RPMI8226 (cell line): ENCODE data around the gene FCHSD1.

Source experiments
- DNase-seq: peaks from one replicate; pipeline ENCODE4 v3.0.0-alpha.2; 2015

The FCHSD1 gene

DNA sequence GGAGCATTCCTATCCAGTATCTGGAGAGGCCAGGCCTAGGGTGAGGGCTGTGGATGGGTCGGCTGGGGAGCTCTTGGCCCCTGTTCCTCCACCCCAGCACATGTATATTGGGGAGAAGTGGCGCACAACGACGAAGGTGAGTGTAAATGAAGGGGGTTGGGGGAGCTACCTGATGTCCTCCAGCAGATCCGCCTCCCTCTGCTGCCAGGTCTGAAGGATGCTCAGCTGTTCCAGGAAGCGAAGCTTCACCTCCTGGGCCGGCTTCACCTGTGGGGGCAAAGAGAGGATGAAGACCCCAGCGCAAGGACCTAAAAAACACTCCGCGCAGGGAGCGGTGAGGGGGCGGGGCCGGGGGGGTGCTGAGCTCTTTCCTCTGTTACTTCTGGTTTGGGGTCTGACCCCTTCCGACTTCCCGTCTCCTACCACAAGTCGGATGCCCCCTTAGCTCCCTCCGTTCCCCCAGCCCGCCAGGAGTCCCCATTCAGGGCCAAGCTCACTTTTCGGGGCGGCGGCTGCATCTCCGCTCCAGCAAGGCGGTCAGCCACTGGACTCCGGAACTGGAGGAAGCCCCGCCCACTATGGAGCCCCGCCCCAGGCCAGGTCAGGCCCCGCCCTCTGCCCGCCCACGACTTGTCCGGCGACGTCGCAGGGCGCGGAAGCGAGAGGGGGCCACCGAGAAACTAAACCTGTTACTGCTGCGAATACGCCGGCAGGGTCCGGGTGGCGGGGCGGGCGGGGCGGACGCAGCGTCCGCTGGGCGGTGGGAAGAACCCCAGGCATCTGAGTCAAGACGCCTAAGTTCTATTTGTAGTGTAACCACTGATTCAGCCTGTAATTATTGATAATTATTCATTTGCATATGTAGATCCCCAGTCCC is at the start of gene FCHSD1:
FCHSD1 (minus strand) TSS at position 568 of the 877 bp plus-strand sequence; CDS start at position 518, 50 bp downstream.
- DNase-seq, result peak; percentile 80

DNA sequence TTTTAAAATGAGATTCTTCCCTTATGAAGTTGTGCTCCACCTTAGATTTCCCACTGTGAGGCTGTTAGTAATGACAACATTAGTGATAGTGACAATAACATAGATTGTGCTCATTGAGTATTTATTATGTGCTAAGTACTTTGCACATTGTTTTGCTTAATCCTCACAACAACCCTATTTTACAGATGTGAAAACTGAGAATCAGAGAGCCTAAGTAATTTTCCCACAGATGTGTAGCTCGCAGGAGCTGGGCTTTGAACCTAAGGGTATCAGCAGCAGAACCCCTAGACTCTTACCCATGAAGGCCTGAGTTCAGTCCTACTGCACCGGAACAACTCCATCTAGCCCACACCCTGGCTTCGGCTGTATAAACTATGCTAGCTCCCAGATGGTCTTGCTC is 46.4 kb upstream of the FCHSD1 start:
- DNase-seq, result no peak

DNA sequence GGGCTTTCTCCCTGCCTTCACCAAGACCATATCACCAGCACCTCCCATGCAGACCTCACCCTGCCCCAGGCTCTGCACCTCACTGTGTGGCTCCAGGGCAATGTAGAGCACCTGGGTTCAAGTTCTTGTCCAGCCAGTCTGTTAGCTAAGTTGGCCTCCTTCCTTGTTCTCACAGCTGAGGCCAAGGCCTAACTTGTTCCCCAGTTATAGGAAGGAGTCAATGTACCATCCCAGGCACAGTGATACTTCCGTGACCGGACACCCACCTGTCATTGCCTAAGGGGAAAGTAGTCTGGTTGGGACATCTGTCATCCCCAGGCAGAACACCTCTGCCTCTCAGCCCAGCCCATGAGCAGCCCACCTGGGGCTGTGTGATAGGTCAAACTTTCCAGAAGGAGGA is 45.2 kb upstream of the FCHSD1 start:
- peak; percentile 46 for DNase-seq

DNA sequence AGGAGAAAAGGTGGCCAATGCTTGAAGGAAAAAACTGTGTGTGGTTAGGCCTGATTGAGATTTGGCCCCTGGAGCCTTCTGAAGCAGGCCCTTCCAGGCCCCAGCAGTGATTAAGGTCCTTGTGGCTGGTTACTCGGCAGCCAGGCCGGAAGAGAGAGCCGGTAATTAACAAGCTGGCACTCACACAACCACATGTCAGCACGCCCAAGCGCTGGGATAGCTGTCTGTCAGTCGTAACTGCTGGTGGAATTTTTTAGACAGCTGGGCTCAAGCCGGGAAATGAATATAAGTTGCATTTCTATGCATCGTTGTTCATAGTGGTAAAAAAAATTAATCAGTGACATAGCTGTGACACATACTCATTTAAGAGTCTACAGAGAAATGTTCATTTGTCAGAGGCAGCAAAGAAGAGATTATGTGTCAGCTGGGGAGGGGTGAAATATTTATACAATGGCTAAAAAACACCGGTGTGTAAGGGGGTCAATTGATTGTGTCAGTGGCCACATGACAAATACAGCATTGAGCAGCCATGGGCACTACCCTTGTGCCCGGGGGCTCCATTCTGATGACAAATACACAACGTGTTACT is 44.5 kb upstream of the FCHSD1 start:
- DNase-seq, result peak; percentile 89

DNA sequence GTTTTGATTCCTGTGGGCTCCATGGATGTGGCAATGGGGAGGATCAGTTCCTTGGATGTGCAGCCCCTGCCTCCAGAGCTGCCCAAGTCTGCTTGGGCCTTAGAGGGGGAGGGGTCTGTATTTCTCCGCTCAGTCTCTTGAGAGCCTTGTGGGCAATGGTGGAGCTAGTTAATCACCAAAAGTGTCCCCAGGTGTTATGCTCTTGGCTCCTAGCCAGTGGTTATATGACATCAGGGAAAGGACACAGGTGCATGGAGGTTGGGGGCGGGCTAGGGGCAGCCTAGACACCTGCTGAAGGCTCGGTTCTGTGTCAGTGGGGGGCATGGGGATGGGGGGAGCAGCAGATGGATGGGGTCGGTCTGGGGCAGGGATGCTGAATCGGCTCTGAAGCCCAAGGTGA is 43.3 kb upstream of the FCHSD1 start:
- DNase-seq, result peak; percentile 92

DNA sequence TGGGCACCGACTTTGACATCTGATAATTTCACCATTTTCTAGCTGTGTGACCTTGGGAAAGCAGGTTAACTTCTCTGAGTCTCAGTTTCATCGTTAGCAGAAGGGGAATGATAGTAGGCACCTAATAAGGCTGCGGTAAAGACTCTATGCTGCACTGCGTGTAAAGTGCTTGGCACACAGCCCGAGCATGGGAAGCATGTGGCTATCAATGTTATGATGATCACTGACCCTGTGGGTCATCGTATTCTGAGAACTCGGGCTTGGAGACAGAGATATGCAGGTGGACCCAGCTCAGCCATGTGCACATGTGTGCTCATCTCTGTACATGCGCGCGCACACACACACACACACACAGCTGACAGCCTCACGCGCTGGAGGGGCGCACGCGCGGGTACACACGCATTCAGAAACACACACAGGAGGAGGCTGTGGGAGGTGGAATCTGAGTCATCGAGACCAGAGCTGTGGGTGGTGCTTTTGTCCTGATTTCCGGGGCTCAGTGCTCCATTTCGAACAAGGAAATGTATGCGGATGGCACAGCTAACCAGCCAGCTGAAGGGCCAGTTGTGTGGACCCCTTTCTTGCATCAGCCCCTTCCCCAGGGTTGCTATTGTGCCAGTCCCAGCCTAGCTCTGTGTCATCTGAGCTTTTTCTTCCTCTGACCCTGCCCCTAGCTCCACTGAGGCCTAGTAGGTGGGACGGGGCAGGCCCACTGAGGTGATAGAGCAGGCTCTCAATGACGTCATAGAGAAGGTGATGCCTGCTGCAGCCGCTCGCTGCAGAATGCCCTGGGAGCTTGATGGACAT is 41.9 kb upstream of the FCHSD1 start:
- DNase-seq, result peak; percentile 15

DNA sequence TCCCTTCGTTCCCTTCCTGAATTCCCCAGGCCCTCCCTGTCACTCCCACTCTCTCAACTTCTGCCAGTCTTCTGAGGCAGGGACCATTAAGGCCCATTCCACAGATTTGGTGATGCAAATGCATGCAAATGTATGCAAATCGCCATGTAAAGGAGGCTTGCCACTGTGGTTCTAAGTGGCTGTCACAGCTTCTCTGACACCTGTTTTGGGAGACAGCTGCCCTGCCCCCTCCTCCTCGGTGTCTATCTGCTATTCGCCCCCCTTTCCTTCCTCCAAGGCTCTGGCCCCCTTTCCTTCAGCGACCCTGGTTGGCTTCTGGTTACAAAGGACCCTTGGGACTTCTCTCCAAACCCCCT is 41.3 kb upstream of the FCHSD1 start:
- DNase-seq, result no peak

DNA sequence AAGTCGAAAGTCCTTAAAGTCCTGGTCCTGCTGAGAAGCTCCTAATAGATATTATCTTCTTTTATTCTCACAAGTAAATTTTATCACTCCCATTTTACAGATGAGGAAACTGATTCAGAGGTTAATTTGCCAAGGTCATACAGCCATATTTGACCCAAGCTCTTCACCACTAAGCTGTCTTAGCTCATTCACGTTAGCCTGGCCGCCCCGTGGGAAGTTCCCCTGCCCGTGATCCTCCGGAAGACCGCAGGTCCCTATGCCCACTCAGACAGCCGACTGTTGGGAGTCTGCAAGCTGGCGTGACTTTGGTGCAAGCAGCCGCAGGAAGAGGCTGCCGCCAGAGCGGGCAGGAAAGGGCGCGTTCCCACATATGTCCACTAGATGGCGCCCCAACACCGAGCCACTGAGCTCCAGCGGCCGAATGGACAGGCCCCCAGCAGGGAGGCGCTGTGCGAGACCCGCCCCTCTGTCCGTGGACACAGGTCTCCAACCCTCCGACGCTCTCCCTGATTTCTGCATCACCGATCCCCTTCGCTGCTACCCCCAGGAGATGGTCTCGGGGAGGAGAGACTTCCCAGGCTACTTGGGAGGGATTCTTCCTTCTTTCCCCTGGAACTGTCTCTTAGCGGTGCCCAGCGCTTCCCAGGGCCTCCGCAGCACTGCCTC is 40.8 kb upstream of the FCHSD1 start:
- peak; percentile 84 for DNase-seq

DNA sequence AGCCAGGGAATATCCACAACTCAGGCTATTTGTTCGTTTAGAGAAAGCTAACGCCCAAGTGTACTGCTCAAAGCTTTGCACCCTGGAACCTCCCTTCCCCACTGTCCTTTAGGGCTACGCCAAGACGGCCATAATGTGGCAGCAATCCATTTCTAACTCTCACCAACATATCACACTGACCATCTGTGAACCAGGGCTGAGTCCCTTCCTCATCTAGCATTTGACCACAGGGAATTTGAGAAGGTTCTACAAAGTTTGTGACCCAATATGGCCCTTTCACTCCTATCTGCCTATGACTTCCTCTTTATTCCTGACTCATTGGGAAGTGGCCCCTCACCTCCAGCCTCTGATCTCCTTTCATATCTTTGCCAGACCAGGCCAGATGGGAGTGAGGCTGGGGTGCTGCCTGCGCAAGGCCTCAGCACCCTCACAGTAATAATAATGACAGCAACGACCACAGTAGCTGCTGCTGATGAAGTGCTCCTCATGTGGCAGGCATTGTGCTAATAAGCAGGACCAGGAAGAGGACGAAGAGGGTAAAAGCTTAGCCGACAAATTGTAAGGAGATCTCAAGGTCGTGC is 40.2 kb upstream of the FCHSD1 start:
- DNase-seq, result no peak

DNA sequence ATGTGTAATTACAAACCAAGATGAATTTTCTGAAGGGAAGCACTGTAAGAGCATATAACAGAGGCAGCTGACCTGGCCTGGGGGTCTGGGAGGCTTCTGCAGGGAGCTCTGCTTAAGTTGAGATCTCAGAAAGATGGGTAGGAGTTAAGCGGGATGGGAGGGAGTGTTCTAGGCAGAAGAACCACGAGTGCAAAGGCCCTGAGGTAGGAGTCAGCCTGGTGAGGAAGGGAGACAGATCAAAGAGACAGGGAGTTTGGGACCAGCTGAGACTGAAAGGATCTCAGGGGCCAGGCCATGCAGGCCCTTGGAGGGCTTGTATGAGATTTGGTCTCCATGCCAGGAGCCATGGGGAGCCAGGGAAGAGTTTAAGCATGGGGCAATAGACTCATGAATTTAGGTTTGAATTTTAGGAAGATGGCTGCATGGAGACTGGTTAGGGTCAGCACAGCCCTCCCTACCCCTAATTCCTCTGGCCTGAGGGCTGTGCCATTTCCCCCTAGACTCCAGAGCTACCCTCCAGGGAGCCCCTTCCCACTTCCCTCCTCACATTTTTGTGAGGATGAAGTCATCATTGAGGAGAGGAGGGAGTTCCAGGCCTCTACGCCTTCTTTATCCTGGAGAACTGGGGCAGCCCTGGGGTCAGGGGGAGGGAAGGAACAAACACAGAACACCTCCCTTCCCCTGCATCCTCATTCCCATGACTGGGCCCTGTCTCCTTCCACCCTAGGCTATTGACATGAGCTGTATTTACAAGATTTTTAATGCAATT is 35.6 kb upstream of the FCHSD1 start:
- DNase-seq, result no peak

DNA sequence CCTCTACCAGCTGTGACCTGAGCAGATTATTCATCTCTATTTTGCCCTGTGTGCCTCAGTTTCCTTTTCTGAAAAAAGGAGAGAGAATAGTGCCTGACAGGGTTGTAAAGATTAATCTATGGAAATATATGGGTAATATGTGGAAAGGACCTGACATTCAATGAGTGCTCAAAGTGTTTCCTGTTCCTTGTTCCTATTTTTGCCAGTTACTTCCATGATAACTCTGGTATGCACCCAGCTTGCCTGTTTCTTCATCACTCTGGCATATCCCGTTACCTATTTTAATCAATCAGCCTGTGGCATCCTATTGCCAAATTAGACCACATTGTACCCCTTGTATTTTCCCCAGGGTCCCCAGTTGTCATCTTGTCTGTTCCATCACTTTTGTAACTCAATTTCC is 34.4 kb upstream of the FCHSD1 start:
- DNase-seq, result no peak

DNA sequence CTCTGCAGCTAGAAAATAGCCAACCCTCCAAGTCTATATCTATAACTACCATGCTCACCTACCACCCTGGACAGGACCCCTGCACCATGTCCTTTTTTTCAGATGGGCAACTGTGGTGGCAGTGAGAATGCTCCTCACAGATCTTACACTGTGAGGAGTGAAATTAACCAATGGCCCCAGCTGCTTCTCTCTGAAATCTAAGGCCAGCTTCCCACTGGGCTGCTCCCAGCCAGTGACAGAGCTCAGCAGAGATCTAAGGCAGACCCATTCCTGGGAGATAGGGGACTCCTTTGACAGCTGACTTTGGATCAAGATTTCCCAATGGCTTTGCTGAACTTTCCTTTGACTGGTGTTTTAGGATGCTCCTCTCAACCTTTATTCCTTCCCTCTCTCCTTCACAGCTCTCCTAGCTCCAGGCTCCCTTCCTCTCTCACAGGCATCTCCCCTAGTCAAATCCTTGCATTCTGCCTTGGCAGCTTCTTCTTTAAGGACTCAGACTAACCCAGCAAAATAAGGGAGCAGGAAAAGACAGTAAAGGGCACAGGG is 32.5 kb upstream of the FCHSD1 start:
- no peak for DNase-seq

DNA sequence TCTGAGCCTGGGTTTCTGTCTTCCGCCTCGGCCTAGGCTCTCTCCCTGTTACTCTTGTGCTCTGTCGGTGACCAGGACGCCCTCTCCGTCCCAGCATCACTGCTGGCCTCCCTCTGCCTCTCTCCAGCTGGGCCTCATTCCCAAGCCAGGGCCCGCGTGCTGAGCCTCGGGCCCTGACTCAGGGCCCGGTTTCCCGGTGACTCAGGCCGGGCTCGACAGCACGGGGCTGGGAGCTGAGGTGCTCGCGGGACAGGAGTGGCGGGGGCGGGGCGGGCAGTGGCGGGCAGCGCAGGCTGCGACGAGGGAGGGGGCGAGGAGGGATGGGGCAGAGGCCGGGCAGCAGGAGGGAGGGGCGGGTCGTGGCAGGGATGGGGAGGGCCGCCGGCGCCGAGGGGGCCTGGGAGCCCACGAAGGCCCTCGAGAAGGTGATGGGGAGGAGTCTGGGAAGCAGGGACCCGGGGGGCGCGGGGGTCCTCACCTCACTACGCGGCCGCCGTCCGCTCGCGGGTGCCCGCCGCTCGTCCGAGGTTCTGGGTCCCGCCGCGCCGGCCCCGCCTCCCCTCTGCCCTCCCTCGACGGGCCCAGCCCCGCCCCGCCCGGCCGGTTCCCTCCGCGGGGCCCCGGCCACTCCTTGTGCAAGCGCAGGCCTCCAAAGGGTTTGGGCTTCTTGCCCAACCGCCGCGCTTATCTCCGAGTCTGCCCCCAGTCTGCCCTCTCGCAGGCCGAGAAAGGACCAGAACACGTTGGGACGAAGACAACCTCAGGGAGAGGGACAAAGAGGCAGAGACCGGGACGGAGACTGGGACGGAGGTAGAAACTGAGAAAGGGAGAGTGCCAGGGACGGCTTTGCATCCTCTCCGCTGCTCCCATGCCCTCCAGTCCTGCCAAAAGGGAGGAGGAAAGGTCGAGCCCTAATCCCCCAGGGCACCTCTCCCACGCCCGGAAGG is 30.8 kb upstream of the FCHSD1 start, which contains the start of gene ARAP3:
ARAP3 (minus strand) TSS at position 536 of the 947 bp plus-strand sequence. CDS start 1,744 bp downstream, outside the sequence.
- peak; percentile 84 for DNase-seq

DNA sequence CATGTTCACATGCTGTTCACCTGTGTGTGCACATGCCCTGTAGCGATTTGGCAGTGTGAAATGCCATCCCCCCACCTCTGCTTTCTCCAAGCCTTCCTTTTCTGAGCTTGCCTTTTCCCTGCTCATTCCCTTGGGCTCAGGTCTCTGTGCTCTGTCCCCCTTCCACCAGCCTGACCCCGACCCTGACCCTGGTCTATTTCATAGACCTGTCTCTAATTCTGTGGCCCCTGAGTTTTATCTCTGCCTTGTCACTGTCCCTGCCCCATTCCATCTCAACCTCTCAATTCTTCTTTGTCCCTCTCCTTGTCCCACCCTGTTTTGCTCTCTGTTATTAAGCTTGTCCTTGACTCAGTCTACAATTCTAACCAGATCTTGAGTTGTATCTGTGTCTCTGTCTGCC is 30.1 kb upstream of the FCHSD1 start:
- DNase-seq, result no peak

DNA sequence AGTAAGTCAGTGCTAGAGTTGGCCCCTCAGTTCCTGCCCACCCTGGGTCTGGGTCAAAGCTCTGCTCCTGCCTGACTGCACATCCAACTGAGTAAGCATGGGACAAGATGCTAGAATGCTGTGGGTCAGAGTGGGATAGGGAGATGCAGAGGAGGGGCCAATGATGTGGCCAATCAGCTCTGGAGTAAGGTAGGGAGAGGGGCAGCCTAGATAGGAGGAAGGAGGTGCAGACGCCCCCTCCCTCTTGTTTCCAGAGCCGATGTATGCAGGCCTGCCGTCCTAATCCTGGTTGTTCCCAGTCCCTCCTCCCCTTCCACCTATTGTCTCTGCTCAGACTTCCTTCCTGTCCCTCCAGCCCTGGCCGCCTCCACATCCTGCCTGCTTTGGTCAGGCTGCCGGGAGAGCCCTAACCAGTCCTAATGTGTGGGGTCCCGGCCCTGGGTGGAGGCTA is 29.6 kb upstream of the FCHSD1 start:
- no peak for DNase-seq

DNA sequence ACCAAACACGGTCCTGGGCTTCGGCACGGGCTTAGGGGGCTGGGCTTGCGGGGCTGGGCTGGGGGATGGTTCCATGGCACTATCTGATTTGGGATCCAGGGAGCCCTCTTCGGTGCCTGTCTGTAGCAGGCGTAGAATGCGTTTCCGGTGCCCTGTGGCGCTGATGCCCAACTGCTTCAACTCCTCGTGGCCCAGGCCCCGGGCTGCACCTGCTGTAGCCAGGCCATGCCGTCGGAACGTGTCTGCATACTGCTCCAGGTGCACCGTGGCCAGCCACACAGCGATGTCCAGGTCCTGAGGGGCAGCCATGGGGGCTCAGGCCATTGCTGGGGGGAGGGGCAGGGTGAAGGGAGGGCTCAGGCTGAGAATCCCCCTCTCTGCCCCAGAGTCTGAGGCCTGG is 29.0 kb upstream of the FCHSD1 start:
- DNase-seq, result no peak

DNA sequence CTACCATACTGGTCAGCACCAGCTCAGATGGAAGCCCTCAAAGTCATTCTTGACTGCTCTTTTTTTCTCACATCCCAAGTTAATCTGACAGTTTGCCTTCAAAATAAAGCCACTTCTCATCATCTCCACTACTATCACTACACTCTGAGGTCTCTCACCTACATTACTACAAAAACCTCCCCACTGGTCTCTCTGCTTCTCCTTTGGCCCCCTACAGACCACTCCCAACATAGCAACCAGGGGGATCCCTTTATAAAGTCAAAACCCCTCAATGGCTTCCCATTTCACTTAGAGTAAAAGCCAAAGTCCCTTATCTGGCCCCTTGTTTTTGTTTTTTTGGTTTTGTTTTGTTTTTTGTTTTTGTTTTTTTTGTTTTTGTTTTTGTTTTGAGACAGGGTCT is 26.2 kb upstream of the FCHSD1 start:
- peak; percentile 32 for DNase-seq

DNA sequence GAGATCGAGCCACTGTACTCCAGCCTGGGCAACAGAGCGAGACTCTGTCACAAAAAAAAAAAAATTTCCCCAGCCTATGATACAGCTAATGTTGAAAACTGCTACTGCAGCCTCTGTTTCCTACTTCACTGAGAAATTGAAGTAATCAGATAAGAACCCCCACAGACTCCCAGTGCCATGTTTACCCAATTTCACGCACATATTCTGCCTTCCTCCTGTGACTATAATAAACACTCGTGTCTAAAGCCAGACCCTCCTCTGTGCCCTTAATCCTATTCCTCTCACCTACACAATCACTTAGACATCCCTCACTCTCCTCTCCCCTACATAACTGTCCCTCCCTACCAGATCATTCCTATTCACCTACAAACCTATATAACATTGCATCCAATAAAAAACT is 24.5 kb upstream of the FCHSD1 start:
- no peak for DNase-seq

DNA sequence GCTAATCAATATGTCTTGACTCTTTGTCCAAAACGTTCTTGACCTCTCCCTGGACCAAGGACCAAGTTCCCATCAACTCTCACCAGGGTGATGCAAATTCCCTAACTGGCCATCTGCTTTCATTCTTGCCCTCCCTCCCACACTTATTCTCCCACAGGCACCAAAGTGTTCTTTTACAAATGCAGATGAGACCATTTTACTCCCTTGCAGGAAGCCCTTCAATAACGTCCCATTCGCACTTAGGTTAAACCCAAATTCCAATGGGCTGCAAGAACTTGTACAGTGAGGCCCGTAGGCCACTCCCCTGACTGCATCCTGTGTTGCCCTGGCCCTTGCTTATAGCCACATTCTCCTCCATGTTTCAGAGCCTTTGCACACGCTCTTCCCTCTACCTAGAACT is 23.5 kb upstream of the FCHSD1 start:
- no peak for DNase-seq
